Type B pancreatic cell (in vitro differentiated cells): ENCODE measurements around the gene HP1BP3. TPM values are rescaled to one million over a fixed set of nuclear protein-coding genes. Genes with fewer than 3 reads are reported as not detected.

ENCODE experiments used
- DNase-seq: peaks from one replicate; pipeline ENCODE4 v3.0.0; 2021; ENCODE audit warnings: mixed read lengths; ENCODE audit not compliant: unreplicated experiment; ENCODE audit errors: extremely low spot score
- H3K27ac Mint-ChIP-seq: 2 replicates; pipeline ENCODE4 v1.8.0; 2021; ENCODE audit warnings: mild to moderate bottlenecking, mixed read lengths
- H3K27me3 Mint-ChIP-seq: 2 replicates; pipeline ENCODE4 v1.8.0; 2021; ENCODE audit warnings: mixed read lengths
- H3K36me3 Mint-ChIP-seq: 2 replicates; pipeline ENCODE4 v1.8.0; 2021; ENCODE audit warnings: mixed read lengths
- H3K4me1 Mint-ChIP-seq: one replicate; pipeline ENCODE4 v1.8.0; 2021; ENCODE audit warnings: mixed read lengths; ENCODE audit not compliant: unreplicated experiment
- H3K4me3 Mint-ChIP-seq: 2 replicates; pipeline ENCODE4 v1.8.0; 2021; ENCODE audit warnings: mild to moderate bottlenecking, mixed read lengths
- H3K9me3 Mint-ChIP-seq: 2 replicates; pipeline ENCODE4 v1.8.0; 2021; ENCODE audit warnings: mixed read lengths
- total RNA-seq: library from RNA; stranded (reverse); gene quantifications from 2 replicates; pipeline ENCODE4 v1.2.1, GENCODE V29; 2021; ENCODE audit warnings: low replicate concordance
- TF ChIP-seq, protein P1 (sequence below): fragments of 200-600 bp; sonication (generic); conservative IDR thresholded peaks from 2 replicates; pipeline ENCODE4 v1.5.0; 2021; ENCODE audit warnings: antibody characterized with exemption, mild to moderate bottlenecking

HP1BP3 gene
- total RNA-seq, 1 donor from 2014 or later = 326 TPM

DNA sequence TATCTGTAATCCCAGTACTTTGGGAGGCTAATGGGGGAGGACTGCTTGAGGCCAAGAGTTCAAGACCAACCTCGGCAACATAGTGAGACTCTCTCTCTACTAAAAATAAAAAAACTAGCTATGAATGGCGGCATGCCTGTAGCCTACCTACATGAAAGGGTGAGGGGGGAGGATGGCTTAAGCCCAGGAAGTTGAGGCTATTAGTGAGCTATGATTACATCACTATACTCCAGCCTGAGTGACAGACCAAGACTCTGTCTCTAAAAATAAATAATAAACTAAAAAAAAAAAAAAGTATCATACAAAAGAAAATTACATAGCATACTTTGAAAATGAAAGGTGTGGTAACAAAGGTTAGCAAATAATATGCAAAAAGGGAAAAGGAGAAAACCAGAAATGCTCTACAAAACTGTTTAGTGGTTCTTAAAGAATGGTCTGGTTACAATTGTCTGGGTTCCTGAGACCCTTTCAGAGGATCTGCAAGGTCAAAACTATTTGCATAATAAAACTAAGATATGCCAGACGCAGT, 35.6 kb downstream of the HP1BP3 start:
- H3K27ac Mint-ChIP-seq = no peak overlapping the region
- no peaks in the 10 kb centered on the region for H3K9me3 Mint-ChIP-seq
- H3K27me3 Mint-ChIP-seq = no peaks in the 10 kb centered on the region
- no peaks in the 10 kb centered on the region for H3K4me1 Mint-ChIP-seq
- no peak overlapping the region for H3K4me3 Mint-ChIP-seq
- H3K36me3 Mint-ChIP-seq = peaks cover 27% of the 10 kb centered on the region
- TF ChIP-seq, protein P1, sequence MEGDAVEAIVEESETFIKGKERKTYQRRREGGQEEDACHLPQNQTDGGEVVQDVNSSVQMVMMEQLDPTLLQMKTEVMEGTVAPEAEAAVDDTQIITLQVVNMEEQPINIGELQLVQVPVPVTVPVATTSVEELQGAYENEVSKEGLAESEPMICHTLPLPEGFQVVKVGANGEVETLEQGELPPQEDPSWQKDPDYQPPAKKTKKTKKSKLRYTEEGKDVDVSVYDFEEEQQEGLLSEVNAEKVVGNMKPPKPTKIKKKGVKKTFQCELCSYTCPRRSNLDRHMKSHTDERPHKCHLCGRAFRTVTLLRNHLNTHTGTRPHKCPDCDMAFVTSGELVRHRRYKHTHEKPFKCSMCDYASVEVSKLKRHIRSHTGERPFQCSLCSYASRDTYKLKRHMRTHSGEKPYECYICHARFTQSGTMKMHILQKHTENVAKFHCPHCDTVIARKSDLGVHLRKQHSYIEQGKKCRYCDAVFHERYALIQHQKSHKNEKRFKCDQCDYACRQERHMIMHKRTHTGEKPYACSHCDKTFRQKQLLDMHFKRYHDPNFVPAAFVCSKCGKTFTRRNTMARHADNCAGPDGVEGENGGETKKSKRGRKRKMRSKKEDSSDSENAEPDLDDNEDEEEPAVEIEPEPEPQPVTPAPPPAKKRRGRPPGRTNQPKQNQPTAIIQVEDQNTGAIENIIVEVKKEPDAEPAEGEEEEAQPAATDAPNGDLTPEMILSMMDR = no peak
- DNase-seq = no peak

DNA sequence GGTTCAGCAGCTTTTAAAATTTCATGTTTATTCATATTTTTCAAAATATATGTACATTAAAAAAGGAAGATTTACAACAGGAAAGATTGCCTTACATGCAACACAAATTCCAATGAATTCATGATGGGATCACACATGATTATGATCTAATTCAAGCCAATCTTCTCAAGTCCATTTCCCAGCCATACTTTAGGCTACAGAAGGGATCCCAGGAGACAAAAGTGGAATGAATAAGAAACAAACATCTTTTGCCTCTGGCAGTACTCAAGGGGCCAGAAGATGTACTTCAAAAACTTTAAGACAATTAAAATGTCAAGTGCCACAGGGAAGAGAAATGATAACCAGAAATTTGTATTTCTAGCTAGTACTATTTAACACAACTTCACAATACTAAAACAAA, 44.4 kb downstream of the HP1BP3 start:
- peaks cover 33% of the 10 kb centered on the region for H3K36me3 Mint-ChIP-seq
- no peaks in the 10 kb centered on the region for H3K27me3 Mint-ChIP-seq
- no peak overlapping the region for H3K27ac Mint-ChIP-seq
- no peak overlapping the region for H3K4me3 Mint-ChIP-seq
- H3K4me1 Mint-ChIP-seq = no peaks in the 10 kb centered on the region
- no peak for DNase-seq
- TF ChIP-seq, protein P1 = no peak
- no peaks in the 10 kb centered on the region for H3K9me3 Mint-ChIP-seq

DNA sequence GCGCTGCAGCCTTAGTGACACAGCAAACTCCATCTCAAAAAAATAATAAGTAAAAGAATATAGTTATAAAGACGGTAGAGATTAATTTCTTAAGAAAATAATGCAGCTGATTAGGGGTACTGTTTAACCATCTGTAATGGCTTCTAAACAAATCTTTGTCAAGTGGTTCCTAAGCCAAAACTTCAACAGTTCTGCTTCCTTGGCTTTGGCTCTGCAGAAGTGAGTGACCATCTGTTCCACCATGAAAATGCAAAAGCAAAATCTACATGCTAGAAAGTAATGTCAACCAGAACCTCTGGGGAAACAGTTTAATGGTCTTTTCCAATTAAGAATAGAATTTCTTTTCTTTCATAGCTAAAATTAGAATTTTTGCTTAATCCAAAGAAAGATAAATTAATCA, 46.3 kb downstream of the HP1BP3 start:
- TF ChIP-seq, protein P1 = no peak
- H3K4me3 Mint-ChIP-seq = no peak overlapping the region
- no peaks in the 10 kb centered on the region for H3K9me3 Mint-ChIP-seq
- H3K36me3 Mint-ChIP-seq = peaks cover 20% of the 10 kb centered on the region
- DNase-seq = no peak
- no peaks in the 10 kb centered on the region for H3K4me1 Mint-ChIP-seq
- no peak overlapping the region for H3K27ac Mint-ChIP-seq
- no peaks in the 10 kb centered on the region for H3K27me3 Mint-ChIP-seq

DNA sequence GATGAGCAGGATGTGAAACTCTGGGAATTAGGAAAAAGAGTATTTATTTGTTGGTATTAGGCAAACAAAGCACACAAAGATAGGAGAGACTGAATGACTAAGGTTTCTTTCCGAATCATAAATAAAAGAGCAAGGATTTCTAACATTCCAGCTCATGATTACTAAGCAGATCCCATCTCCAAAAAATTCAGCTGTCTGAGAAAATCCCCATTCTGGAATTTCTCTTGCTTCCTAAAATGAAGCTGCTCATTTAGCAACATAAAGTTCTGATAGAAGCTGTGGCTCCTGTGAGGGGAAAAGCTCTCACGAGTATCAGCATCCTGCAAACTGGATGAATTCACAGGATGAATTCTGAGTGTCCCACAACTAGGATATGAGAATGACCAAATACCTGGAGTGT, 47.9 kb downstream of the HP1BP3 start:
- DNase-seq = no peak
- H3K27ac Mint-ChIP-seq = no peak overlapping the region
- no peaks in the 10 kb centered on the region for H3K4me1 Mint-ChIP-seq
- H3K4me3 Mint-ChIP-seq = no peak overlapping the region
- peaks cover 11% of the 10 kb centered on the region for H3K36me3 Mint-ChIP-seq
- TF ChIP-seq, protein P1 = no peak
- H3K27me3 Mint-ChIP-seq = no peaks in the 10 kb centered on the region
- H3K9me3 Mint-ChIP-seq = no peaks in the 10 kb centered on the region

DNA sequence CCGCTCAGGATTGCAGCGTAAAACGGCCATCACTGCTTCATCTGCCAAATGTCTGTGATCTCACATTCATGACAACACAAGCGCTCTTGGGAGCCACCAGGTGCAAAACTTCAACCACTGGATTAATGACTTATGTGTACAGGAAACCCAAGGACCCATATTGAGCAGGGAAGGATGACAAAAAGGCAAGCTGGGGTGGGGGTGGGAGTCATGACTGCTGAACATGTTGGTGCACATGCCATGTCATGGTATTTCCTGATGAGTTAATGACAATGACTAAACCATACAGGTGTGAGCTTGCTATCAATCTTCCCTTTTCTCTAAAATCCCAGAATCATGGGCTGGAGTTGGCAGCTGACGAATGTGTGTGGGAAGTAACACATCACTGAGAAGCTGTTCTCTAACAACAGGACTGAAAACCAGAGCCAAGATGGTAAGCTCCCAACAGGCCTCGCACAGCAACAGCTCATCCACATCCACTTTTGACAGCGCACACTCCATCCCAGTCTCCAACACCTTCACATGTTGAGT, 51.5 kb downstream of the HP1BP3 start:
- Mint-ChIP-seq H3K27me3 (peaks cover 29% of the 10 kb centered on the region), H3K4me1 (peaks cover 4% of the 10 kb centered on the region), H3K27ac (no peak overlapping the region), H3K4me3 (no peak overlapping the region), H3K36me3 (no peaks in the 10 kb centered on the region), H3K9me3 (no peaks in the 10 kb centered on the region)
- peak; percentile 25 for DNase-seq
- TF ChIP-seq, protein P1 = no peak
